Retina (tissue), 1 donor: ENCODE data around the gene PMP22.

Experiments used
- DNase-seq: peaks from one replicate; pipeline ENCODE4 v3.0.0-alpha.2; 2016

Gene PMP22

DNA sequence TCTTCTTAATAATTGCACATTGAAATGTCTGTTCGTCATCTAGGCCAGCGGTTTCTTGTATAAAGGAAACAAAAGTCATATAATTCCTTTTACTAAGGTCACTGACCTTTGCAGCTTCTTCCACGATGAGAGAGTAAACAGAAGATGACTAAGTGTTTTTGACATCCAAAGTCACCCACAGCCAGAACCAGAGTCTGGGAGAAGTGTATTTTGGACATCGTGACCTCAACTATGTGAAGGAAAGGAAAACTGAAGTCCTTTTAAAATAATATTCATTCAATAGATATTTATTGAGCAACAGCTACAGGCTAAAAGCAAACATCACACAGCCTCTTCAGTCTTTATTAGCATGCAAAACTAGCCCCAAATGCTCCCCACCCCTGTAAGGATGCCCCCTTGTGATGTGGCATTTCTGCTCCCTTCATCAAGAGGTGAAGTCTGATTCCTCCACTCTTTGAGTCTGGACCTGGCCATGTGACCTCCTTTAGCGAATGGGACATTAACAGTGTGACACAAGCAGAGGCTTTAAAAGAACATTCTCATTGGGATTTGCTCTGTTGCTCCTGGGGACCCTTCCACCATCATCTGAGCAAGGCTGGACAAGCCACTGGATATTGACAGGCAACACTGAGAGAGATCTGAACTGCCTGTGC lies 8.1 kb upstream of the PMP22 start:
- no peak for DNase-seq

DNA sequence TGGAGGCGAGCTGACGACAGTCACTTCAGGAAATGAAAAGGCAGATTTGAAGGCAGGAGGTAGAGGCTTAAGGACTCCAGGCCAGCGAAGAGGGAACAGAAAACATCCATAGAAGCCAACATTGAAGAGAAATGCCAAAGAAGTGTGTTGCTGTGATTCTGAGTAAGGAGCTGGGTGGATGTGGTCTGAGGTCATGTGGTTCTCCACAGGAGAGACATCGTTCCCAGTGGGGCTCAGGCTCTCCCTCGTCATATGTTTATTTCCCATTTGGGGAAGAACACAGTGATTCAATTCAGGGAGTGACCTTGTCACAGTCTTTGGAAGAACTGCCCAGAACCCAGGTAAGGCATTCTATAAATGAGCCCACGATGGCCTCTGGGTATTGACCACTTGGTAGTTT lies 6.6 kb upstream of the PMP22 start:
- DNase-seq, result no peak

DNA sequence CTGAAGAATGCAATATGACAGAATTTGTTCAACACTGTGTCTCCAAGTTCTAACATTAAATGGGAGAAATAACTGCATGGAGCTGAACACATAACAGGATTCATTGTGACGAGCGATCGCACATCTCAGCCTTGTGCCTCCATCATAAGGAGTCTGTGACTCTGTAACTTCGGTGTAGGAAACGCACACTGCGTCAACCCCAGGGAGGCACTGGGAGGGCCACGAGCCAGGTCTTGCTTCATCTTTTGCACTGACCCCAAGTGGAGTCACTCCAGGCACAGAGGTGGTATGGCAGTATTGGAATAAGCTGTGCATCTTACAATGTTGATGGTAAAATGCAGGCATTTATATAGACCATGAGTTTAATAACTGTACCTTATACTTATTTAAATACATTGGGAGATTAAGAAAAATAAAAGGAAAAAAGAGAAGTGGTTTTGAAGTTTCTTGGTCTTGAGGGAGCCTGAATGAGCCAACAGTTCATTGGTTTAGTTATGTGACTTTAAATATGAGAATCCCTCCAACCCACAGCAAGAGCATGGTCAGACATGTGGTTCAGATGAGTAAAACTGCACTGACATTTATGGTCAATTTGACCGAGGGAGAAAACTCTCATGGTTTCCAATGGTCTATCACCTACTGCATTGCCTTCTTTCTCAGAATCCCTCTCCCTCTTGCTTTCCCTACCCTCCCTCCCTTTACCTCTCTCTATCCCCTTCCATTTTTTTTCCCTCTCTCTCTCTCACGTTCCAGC lies 5.7 kb upstream of the PMP22 start:
- no peak for DNase-seq

DNA sequence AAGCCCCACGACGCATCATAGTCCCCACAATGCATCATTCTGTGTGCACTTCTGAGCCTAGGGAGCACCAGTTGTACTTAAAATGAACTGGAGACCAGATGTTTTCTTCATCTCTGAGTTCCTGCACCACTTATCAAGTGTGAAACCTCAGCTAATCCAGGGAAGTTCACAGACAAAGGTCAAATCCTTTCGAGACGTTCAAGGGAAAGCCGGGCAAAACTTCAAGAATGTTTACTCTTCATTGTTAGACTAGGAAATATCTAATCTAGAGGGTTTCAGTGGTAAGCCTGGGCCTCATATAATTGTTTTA lies 4.6 kb upstream of the PMP22 start:
- DNase-seq, result no peak

DNA sequence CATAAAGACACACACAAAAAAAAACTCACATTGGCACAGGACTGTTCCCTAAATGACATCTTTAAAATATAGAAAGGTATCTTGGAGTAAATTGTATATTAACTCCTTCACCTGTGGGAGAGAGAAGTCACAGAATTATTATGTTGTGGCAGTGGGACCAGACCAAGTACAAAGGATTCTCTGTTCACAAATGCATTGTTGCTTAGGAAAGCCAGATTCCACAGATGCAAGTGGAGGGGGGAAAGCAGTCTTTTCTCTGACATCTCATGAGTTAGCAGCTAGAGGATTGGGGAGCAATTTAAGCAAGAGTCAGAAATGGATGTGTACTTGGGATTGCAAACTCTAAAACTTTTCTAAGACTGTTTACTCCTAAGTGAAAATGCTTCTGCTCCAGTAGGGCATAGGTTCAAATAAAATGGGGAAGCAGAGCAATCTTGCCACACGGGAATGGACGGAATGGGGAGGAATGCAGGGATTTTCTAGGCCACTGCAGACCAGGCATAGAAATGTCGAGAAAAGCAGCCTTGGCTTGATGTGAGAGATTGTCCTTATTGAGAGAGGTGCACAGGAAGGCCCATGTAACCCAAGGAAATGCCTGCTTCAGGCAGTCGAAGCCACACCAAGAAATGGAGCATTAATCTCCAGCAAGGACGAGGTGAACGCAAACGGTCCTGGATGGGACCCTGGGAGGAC lies 4.1 kb upstream of the PMP22 start:
- no peak for DNase-seq

DNA sequence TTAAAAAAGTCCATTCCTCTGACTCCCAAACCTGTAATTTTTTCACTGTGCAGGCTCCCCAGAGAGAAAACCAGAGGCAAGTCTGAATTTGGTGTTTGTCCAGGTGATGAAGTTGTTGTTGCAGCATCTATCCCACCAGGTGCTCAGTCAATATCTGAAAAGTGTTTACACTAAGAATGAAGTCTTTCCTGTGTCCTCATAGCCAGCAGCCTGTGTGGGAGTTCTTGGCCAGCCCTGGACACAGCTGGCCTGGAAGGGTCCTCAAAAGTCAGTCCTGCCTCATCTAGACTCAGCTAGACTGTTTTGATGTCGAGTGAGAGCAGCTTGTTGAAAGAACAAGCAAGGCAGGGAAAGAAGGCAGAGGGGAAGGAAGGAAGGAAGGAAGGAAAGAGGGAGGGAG lies 3.3 kb upstream of the PMP22 start:
- no peak for DNase-seq

DNA sequence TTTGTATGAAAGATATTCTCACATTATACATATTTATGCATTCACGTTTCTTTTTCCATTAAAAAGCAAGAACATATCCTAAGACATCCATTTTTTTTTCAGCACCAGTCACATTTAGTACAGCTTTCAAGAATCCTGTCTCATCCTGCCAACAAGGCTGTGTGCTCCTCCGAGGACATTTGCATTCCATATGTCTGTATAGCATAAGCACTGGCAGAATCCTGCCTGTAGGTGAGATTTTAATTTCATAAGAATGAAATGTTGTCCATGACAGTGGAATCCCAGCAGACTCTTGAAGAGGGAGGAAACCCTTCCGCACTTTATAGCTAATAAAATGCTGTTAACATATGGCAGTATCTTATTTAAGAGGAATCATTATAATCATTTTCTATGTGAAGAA lies 2.9 kb upstream of the PMP22 start:
- no peak for DNase-seq

DNA sequence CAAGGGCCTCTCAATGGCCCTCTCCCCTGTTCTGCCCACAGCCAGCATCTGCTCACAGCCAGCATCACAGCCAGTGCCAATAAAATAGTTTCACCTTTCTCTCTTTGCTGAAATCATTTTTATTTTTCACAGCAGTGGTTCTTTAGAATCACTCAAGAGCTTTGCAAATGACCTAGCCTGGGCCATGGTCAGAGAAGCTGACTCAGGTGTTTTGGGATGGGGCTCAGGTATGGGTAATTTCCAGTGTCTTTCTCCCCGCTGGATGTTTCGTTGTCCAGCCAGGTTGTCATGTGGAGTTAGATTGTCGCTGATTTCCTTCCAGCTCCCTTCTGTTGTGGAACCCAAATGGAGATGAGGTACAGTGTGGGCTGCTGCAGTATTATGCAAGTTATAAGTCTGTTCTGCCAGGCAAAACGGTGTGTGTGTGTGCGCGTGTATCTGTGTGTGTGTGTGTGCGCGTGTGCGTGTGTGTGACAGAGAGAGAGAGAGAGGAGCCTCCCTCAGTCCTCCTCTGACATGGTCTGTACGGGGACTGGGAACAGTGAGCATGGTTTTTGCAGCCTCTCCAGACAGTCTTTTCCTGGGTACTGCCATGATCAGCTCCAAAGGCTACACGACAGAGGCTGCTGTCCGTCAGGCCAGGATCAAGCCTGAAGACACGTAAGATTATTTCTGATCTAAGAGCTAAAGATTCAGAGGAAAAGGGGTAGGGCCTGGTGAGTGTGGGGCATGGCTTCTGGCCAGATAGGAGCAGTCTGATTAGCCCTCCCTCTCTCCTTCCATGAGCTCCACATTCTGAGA lies 1.4 kb upstream of the PMP22 start:
- no peak for DNase-seq

DNA sequence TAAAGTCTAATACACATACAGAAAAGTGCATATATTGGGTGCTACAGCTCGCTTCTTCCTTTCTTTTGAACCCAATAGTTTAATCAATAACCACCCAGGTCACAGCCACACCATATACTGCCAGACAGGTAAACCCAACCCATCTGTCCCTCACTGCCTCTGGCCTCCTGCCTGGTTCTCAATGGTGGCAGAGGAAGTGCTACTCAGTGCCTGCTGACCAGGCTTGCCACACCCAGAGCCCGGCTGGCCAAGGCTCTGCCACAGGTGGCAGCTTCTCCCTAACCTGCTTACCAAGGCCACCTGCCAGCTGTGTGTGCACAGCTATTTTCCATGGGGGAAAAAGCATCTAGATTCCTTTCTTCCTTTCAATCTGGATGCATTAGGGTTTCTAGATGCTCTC lies 584 bp downstream of the PMP22 start:
- DNase-seq, result no peak

DNA sequence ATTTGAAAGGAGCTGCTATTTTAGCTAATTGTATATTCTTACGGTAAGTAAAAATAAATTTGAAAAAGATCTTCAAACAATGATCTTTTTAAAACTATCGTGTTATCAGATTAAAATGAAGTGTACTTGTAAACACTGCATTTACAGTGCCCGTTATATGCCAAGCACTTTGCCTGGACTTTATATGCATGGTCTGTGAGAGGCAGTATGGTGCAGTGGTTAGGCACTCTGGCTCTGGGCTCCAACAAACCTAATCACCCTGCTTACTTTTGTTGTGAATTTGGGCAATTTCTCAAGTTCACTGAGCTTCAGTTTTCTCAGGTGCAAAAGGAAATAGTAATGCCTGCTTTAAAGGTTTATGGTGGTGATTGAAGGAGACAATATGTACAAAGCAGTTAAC lies 1.4 kb downstream of the PMP22 start:
- DNase-seq, result no peak

DNA sequence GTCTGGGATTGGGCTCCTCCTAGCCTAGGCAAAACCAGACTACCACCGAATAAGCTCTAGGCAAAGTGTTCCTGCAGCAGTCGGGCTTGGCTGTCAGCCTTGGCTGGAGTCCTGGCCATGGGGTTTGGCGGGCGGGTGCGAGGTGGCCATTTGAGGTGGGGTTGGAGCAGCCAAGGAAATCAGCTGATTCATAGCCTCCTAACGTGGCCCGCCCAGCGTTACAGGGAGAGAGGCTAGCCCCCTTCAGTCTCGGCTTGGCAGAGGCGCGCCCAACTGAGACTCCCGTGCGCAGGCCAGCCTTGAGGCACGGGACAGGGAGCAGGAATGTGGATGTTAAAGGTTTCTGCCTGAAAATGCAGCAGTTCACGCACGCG lies 1.9 kb downstream of the PMP22 start:
- peak; percentile 71 for DNase-seq

DNA sequence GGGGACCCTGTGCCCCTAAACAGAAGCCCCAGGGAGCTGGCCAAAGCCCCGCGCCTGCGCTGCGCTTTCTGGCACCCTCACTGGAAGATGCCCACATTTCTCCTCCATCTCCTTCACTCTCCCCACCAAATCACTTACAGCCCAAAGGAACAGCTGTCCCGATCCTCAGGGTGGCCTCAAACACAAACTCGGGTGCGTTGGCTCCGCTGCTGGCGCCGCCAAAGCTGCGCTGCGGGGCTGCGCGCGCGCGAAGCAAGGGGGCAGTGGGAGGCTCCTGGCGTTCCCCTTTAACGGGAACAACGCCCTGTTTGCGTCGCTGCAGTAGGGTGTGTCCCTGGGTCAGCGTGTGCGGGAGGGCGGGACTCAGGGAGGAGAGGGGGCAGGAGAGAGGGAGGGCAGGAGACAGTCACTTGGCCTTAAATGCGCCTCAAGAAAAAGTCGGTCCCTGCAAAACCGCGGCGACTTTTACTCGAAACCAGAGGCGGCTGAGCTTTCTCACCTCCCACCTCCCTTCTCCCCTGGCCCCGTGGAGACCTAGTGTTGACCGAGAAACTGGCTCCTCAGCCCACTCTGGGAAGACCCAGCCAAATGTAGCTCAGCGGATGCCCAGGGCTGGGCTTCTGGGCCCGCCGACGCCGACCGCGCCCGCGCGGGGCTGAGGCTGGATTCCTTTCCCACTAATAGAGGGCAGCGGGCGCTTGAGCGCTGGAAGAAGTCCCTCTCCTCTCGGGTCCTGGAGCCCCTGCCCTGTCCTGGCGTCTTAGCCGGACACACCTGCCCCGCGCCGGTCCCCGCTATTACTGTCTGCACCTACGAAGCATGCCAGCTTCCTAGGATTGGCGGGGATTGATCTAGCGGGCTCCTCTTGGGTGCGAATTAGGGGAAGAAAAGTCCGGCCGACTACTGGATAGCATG lies 2.6 kb downstream of the PMP22 start:
- peak; percentile 81 for DNase-seq

DNA sequence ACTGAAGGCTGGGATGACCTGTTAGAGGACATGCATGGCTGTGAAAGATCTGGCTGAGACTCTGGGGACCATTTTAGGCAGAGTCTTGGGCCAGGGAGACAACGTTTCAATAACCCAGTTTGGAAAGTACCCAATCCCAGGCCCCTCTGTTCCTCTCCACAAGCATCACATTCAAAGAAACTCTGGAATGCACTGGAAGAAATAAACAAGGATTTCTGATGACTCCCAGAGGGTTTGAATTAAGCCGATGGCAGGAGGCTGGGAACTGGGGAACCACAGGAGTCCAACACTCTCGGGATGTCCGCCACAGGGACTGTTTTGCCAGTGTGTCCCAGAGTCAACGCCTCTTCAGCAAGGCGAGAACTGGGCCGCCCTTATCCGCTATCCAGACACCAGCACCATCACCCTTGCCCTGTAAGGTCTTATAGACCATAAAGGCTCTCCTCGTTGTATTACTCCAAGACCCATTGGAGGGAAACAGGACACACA lies 3.3 kb downstream of the PMP22 start:
- DNase-seq, result no peak

DNA sequence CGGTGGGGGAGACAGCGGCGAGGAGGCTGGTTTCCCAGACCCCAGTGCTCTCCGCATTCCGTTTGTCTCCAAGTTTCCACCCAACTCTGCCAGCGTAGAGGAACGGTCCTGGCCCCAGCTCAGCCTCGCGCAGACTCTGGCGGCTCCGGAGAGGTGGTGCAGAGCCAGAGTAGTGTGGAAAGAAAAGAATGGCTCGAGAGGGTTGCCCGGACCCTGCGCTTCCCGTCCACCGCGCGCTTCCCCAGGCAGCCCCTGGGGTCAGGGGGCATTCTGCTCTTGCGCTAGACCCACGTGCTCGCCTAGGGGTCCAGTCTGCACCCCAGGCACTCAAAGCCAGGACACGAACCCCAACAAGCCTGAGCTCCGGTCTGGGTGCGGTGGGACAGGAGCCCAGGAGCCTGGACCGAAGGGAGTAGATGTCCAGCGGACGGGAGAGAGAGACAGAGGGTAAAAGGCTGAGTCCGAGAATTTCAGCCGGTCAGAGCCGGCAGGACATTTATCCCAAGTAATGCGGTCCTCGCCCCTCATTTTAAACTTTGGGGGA lies 3.8 kb downstream of the PMP22 start:
- DNase-seq, result no peak

DNA sequence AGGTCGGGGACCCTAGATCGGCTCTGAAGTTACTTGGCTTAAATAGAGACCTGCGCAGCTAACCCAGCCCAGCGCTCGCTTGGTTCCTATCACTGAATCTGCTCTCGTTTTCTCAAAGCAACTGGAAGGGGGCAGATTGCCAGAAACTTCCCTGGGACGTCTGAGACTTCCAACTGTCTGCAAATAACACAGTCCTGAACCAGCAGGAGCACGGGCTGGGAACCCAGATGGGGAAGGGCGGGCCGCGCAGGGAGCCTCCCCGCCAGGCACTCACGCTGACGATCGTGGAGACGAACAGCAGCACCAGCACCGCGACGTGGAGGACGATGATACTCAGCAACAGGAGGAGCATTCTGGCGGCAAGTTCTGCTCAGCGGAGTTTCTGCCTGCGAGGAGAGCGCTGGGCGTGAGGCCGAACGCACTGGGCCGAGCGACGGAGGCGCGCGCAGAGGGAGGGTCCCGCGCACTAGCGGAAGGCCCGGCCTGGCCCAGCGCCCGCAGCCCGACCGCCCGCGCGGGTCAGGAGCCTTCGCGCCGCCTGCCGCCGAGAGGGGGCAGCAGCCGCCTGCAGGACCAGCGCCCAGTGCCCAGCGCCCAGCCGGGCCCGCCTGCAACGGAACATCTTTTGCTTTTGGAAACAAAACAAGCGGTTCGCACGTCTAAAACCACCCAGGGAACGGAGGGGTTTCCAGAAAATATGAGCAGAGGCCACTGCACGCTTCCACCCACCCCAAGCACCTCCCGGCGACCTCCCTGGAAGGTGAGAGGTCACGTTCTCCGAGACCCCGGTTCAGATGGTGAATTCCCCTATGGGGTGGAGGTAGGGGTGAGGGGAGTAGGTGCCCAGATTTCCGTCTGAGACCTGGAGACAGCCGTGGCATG lies 4.5 kb downstream of the PMP22 start:
- peak; percentile 92 for DNase-seq

DNA sequence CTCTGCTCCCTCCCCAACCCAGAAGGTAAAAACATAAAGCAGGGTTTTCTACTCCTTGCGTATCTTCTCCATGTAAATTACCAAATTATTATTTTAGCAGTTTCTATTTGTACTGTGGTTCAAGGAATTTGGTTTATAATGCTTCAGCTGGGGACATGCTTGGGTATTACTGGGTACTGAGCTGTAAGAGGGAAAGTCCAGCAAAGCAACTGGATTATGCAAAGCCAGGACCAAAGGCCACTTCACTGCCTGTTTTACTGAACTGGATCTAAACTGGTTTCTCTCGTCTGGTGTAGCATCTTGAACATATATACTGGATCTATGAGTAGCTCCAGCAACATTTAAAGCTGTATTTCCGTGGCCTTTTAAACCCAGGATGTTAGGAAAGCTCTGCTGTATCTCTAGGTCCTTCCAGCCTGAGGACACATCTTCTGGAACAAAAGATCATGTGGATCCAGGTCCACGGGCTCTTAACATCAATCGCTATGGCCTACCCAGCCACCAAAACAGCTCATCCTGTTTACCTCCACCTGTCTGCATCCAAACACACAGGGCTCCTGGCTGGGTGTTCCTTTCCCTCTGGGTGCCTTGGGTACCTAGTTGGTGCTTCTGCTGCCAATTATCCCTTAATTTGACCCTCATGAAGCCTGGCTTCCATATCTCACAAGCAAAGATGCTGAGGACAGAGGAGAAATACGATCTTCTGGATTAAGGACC lies 7.2 kb downstream of the PMP22 start:
- no peak for DNase-seq

DNA sequence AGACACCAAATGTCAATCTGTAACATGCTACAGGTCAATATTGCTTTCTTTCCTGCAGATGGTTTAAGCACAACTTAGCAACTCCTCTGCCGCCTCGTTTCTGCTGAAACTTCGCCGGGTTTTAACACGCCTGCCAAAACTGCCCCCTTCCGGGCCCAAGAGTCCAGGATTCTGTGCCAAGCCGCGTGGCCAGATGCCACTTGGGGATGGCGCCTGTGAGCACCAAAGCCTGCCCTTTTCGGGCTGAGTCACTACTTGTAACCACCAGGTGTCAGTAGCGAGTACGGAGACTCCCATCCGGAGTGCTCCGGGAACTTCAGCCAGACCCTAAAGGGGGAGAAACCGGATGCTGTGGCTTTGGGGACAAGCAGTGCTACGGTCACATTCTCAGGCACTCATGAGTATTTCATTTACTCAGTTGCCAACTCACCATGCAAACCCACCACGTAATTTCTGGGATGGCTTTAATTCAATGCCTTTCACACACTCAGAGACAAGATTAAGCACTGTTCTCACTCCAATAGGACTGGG lies 7.8 kb downstream of the PMP22 start:
- DNase-seq, result peak; percentile 76

DNA sequence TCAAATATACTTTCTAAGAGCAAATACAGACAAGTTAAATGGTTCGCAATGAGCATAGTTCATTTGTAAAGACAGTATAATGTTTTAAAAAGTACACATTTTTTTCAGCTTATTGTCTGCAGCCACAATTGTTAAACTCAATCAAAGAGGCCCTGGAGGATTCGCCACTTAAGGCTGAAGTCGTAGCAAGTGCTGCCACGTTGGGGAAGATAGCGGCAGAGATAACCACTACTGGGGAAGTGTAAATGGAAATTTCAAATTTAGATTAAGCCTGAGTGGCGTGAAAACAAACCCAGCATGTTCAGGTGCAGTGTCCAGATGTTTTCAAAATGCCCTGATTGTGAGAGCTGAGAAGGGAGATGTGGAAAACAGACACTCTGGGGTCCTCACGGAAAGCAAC lies 8.4 kb downstream of the PMP22 start:
- DNase-seq, result no peak

DNA sequence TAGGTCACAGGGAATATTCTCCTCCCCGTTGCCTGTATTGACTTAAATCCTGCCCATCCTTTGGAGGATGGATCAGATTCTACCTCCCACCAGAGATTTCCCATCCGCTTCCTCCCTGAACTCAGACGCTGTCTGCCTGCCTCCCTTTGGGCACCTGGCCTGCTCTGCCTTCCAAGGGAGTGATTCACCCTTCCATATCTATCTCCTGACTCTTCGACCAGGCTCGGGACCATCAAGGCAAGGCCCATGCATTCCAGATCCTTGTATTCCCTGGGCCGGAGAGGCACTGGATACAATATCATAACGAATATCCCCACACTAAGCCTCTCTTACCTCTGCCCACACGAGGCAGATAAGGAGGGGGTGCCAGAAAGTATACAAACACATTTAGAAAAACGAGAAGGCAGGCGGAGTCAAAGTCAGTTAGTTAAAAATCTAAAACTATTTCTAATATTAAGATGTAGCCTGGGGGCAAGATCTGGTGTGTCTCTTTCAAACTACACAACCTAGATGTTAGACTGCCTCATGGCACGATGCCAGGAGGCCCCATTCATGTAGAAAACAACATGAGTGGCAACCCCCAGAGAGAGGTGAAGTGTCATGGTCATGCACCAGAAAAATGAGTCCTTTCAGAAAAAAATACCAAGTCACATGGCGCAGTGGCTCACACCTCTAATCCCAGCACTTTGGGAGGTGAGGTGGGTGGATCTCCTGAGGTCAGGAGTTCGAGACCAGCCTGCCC lies 9.2 kb downstream of the PMP22 start:
- DNase-seq, result no peak
